SK-N-MC (cell line): ENCODE measurements around the gene OXTR.

Source experiments
- DNase-seq: peaks from one replicate; pipeline ENCODE4 v3.0.0-alpha.2; 2011; ENCODE audit warnings: low read depth, low spot score
- H3K27ac ChIP-seq: fragments of 200-600 bp; sonication (generic); 2 replicates; pipeline ENCODE4 v1.5.1; 2016; ENCODE audit warnings: mixed run types
- H3K36me3 ChIP-seq: fragments of 200-600 bp; sonication (generic); 2 replicates; pipeline ENCODE4 v1.6.1; 2017; ENCODE audit warnings: antibody characterized with exemption, low read length, mixed read lengths; ENCODE audit not compliant: insufficient read depth
- H3K4me3 ChIP-seq: fragments of 200-600 bp; sonication (generic); 2 replicates; pipeline ENCODE4 v1.5.1; 2016
- H3K9ac ChIP-seq: fragments of 200-600 bp; sonication (generic); 2 replicates; pipeline ENCODE4 v1.8.0; 2017; ENCODE audit warnings: mixed run types, mixed read lengths; ENCODE audit not compliant: insufficient read length
- H3K9me3 ChIP-seq: fragments of 200-600 bp; sonication (generic); 2 replicates; pipeline ENCODE4 v1.6.1; 2017; ENCODE audit warnings: low read depth, mild to moderate bottlenecking, antibody characterized with exemption, low read length, moderate library complexity, mixed read lengths
- EZH2 ChIP-seq: fragments of 200-600 bp; sonication (generic); IDR thresholded peaks from one replicate; pipeline ENCODE4 v1.6.1; 2017; ENCODE audit warnings: antibody characterized with exemption
- FOXP2 ChIP-seq: optimal IDR thresholded peaks from 2 replicates; pipeline ENCODE3; 2011; ENCODE audit warnings: mild to moderate bottlenecking, moderate library complexity; ENCODE audit not compliant: insufficient read depth; ENCODE audit errors: extremely low read length, control extremely low read depth
- POLR2AphosphoS5 ChIP-seq: IDR thresholded peaks from 2 replicates; pipeline ENCODE4 v1.6.1; 2012; ENCODE audit warnings: mild to moderate bottlenecking, low read depth, low read length, borderline replicate concordance

The OXTR gene

GRCh38 chr3:8769088-8769822 is at the start of gene OXTR:
Gene OXTR (minus strand): TSS chr3:8769613. CDS start chr3:8768187, 1,426 bp downstream.
- no peak for TF ChIP-seq FOXP2
- no peak for TF ChIP-seq POLR2AphosphoS5
- no peak within 1 kb of the TSS for H3K4me3 ChIP-seq
- DNase-seq = no peak
- H3K9me3 ChIP-seq = no peaks in the 10 kb centered on the region
- no peaks in the 10 kb centered on the region for H3K36me3 ChIP-seq
- no peak within 1 kb of the TSS for H3K27ac ChIP-seq
- no peak within 1 kb of the TSS for H3K9ac ChIP-seq

GRCh38 chr3:8817486-8817885 is 48.1 kb upstream of the OXTR start:
- Histone ChIP-seq H3K36me3 (no peaks in the 10 kb centered on the region), H3K4me3 (no peak overlapping the region), H3K27ac (no peak overlapping the region), H3K9ac (no peak overlapping the region), H3K9me3 (no peaks in the 10 kb centered on the region)
- TF ChIP-seq EZH2 (no peak), POLR2AphosphoS5 (no peak)
- no peak for DNase-seq

- Histone ChIP-seq H3K9ac (no peak overlapping the region), H3K9me3 (no peaks in the 10 kb centered on the region), H3K36me3 (no peaks in the 10 kb centered on the region), H3K4me3 (no peak overlapping the region), H3K27ac (no peak overlapping the region)
- no peak for DNase-seq
- no peak for TF ChIP-seq FOXP2
- no peak for TF ChIP-seq POLR2AphosphoS5
- no peak for TF ChIP-seq EZH2
Observed at GRCh38 chr3:8816106-8816505, 46.7 kb upstream of the OXTR start.

- H3K9me3 ChIP-seq = no peaks in the 10 kb centered on the region
- no peak for DNase-seq
- H3K9ac ChIP-seq = no peak overlapping the region
- H3K4me3 ChIP-seq = no peak overlapping the region
- H3K27ac ChIP-seq = no peak overlapping the region
- TF ChIP-seq POLR2AphosphoS5 = no peak
- TF ChIP-seq FOXP2 = no peak
- TF ChIP-seq EZH2 = no peak
- H3K36me3 ChIP-seq = no peaks in the 10 kb centered on the region
Observed at GRCh38 chr3:8813411-8813810, 44.0 kb upstream of the OXTR start.

- H3K36me3 ChIP-seq = no peaks in the 10 kb centered on the region
- H3K4me3 ChIP-seq = no peak overlapping the region
- H3K27ac ChIP-seq = no peak overlapping the region
- H3K9me3 ChIP-seq = no peaks in the 10 kb centered on the region
- no peak overlapping the region for H3K9ac ChIP-seq
- TF ChIP-seq EZH2 (no peak), FOXP2 (no peak), POLR2AphosphoS5 (no peak)
- DNase-seq = no peak
Observed at GRCh38 chr3:8810561-8810960, 41.1 kb upstream of the OXTR start.

- TF ChIP-seq FOXP2 (no peak), EZH2 (no peak), POLR2AphosphoS5 (no peak)
- no peak overlapping the region for H3K9ac ChIP-seq
- no peak overlapping the region for H3K27ac ChIP-seq
- no peaks in the 10 kb centered on the region for H3K36me3 ChIP-seq
- no peak overlapping the region for H3K4me3 ChIP-seq
- no peaks in the 10 kb centered on the region for H3K9me3 ChIP-seq
- no peak for DNase-seq
Observed at GRCh38 chr3:8805774-8806173, 36.4 kb upstream of the OXTR start.

GRCh38 chr3:8802256-8802655 is 32.8 kb upstream of the OXTR start:
- Histone ChIP-seq H3K27ac (no peak overlapping the region), H3K9me3 (no peaks in the 10 kb centered on the region), H3K9ac (no peak overlapping the region), H3K4me3 (no peak overlapping the region), H3K36me3 (no peaks in the 10 kb centered on the region)
- TF ChIP-seq FOXP2 (no peak), POLR2AphosphoS5 (no peak), EZH2 (no peak)
- no peak for DNase-seq

GRCh38 chr3:8800016-8800415 is 30.6 kb upstream of the OXTR start:
- DNase-seq = no peak
- H3K27ac ChIP-seq = no peak overlapping the region
- H3K4me3 ChIP-seq = no peak overlapping the region
- H3K9me3 ChIP-seq = no peaks in the 10 kb centered on the region
- no peaks in the 10 kb centered on the region for H3K36me3 ChIP-seq
- H3K9ac ChIP-seq = no peak overlapping the region
- TF ChIP-seq POLR2AphosphoS5 (no peak), FOXP2 (no peak), EZH2 (no peak)

- no peak for TF ChIP-seq FOXP2
- TF ChIP-seq EZH2 = no peak
- TF ChIP-seq POLR2AphosphoS5 = no peak
- H3K27ac ChIP-seq = no peak overlapping the region
- DNase-seq = no peak
- no peaks in the 10 kb centered on the region for H3K9me3 ChIP-seq
- H3K4me3 ChIP-seq = no peak overlapping the region
- no peak overlapping the region for H3K9ac ChIP-seq
- no peaks in the 10 kb centered on the region for H3K36me3 ChIP-seq
Observed at GRCh38 chr3:8794247-8794646, 24.8 kb upstream of the OXTR start.
